HL-60 (cell line): ENCODE data around the gene DAGLB.

ENCODE experiments used
- GABPA ChIP-seq: IDR thresholded peaks from 2 replicates; pipeline ENCODE4 v1.6.1; 2012; ENCODE audit warnings: low read depth
- POLR2AphosphoS5 ChIP-seq: IDR thresholded peaks from 2 replicates; pipeline ENCODE4 v1.6.1; 2012; ENCODE audit warnings: low read depth
- SPI1 ChIP-seq: IDR thresholded peaks from 2 replicates; pipeline ENCODE4 v1.6.1; 2012; ENCODE audit warnings: low read depth, mild to moderate bottlenecking, borderline replicate concordance
- TF ChIP-seq, protein P1 (sequence below): IDR thresholded peaks from one replicate; pipeline ENCODE4 v1.5.1; 2011; ENCODE audit warnings: low read length, control low read depth, inconsistent platforms; ENCODE audit not compliant: insufficient read depth
- TF ChIP-seq, protein P2 (sequence below): IDR thresholded peaks from 2 replicates; pipeline ENCODE4 v1.6.1; 2012; ENCODE audit warnings: low read depth; ENCODE audit not compliant: insufficient replicate concordance

DNA sequence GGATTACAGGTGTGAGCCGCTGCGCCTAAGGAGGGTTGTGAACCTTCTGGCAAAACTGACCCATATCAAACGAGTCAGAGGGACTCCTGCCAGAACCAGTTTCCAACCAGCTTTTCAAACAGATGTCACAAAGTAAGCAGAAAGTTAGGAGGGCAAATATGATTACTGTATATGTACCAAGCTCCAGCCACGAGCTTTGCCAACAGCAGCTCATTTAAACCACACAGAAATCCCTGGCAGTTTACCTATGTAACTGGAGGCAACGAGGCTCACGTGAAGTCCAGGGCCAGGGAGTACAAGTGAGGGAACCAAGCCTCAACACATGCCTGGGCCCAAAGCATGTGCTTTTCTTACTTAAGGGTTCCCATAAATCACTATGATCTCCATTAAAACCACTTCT is 12.5 kb upstream of the DAGLB start:
- TF ChIP-seq, protein P1, sequence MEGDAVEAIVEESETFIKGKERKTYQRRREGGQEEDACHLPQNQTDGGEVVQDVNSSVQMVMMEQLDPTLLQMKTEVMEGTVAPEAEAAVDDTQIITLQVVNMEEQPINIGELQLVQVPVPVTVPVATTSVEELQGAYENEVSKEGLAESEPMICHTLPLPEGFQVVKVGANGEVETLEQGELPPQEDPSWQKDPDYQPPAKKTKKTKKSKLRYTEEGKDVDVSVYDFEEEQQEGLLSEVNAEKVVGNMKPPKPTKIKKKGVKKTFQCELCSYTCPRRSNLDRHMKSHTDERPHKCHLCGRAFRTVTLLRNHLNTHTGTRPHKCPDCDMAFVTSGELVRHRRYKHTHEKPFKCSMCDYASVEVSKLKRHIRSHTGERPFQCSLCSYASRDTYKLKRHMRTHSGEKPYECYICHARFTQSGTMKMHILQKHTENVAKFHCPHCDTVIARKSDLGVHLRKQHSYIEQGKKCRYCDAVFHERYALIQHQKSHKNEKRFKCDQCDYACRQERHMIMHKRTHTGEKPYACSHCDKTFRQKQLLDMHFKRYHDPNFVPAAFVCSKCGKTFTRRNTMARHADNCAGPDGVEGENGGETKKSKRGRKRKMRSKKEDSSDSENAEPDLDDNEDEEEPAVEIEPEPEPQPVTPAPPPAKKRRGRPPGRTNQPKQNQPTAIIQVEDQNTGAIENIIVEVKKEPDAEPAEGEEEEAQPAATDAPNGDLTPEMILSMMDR, result no peak
- TF ChIP-seq GABPA, result no peak
- no peak for TF ChIP-seq POLR2AphosphoS5
- TF ChIP-seq, protein P2, sequence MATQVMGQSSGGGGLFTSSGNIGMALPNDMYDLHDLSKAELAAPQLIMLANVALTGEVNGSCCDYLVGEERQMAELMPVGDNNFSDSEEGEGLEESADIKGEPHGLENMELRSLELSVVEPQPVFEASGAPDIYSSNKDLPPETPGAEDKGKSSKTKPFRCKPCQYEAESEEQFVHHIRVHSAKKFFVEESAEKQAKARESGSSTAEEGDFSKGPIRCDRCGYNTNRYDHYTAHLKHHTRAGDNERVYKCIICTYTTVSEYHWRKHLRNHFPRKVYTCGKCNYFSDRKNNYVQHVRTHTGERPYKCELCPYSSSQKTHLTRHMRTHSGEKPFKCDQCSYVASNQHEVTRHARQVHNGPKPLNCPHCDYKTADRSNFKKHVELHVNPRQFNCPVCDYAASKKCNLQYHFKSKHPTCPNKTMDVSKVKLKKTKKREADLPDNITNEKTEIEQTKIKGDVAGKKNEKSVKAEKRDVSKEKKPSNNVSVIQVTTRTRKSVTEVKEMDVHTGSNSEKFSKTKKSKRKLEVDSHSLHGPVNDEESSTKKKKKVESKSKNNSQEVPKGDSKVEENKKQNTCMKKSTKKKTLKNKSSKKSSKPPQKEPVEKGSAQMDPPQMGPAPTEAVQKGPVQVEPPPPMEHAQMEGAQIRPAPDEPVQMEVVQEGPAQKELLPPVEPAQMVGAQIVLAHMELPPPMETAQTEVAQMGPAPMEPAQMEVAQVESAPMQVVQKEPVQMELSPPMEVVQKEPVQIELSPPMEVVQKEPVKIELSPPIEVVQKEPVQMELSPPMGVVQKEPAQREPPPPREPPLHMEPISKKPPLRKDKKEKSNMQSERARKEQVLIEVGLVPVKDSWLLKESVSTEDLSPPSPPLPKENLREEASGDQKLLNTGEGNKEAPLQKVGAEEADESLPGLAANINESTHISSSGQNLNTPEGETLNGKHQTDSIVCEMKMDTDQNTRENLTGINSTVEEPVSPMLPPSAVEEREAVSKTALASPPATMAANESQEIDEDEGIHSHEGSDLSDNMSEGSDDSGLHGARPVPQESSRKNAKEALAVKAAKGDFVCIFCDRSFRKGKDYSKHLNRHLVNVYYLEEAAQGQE, result no peak
- TF ChIP-seq SPI1, result no peak
